Measurements from ENCODE around the gene IFT43. TPM values are rescaled to one million over a fixed set of nuclear protein-coding genes. Genes with fewer than 3 reads are reported as not detected.

Gene IFT43
- 36.1 to 40.2 TPM (median 36.2 TPM) in 5 replicates for total RNA-seq (2022; extraction: Qiagen RNA extraction)

GRCh38 chr14:75985618-75986438 is at the start of gene IFT43:
TSS of gene IFT43 (plus strand) at chr14:75985763. CDS start at chr14:75985787, 24 bp downstream.

GRCh38 chr14:75981426-75982265 is 3.9 kb upstream of the IFT43 start, which contains the start of gene TGFB3:
TSS of gene TGFB3 (minus strand) at chr14:75981995. CDS start at chr14:75980893, 1,102 bp downstream.

Other genes with a start within 250 kb of the IFT43 start
- 0.61 to 0.91 TPM (median 0.71 TPM) in 5 replicates for gene TGFB3, start 3.8 kb upstream of the IFT43 start, total RNA-seq (2022; extraction: Qiagen RNA extraction)
- 16.9 to 27.1 TPM (median 21.5 TPM) in 5 replicates for gene GPATCH2L, start 166.2 kb downstream of the IFT43 start, total RNA-seq (2022; extraction: Qiagen RNA extraction)

Measured in A549 treated with Hydrocortisone at 1 μM for 4 hours (cell line).